IMR-90 (cell line): ENCODE results near the gene HOXA13. TPM values are rescaled to one million over a fixed set of nuclear protein-coding genes. Genes with fewer than 3 reads are reported as not detected.

ENCODE experiments used
- ATAC-seq: fragments of 200-7000 bp; cut with Tn5 transposase; 2 replicates; pipeline ENCODE4 v1.9.1; 2020; ENCODE audit warnings: low read depth, mild to moderate bottlenecking, moderate library complexity
- BruUV-seq: library from RNA; stranded (reverse); fragments of 400-500 nt; replicated peaks from 2 replicates; lab custom pipeline; 2021; lab: Mats Ljungman, UMichigan
- CTCF ChIA-PET: fragments of 300-600 bp; formaldehyde crosslinking; extraction: SDS; loops from one replicate; lab custom pipeline; 2021; ENCODE audit warnings: antibody characterized with exemption; lab: Yijun Ruan, JAX
- POLR2A ChIA-PET: fragments of 300-600 bp; sonication (Branson Sonifier 250); formaldehyde crosslinking; loops from one replicate; lab custom pipeline; 2022; ENCODE audit warnings: antibody characterized with exemption; ENCODE audit not compliant: unreplicated experiment; lab: Charles Lee
- DNase-seq: peaks from one replicate; pipeline ENCODE4 v3.0.0; 2013
- H2AFZ ChIP-seq: replicated peaks from 2 replicates; pipeline ENCODE3; 2013; ENCODE audit warnings: low read length, mild to moderate bottlenecking; ENCODE audit not compliant: poor library complexity
- H2AK5ac ChIP-seq: 2 replicates; pipeline ENCODE4 v1.6.1; 2013; ENCODE audit warnings: low read depth, low read length, inconsistent platforms
- H2AK9ac ChIP-seq: replicated peaks from 2 replicates; pipeline ENCODE3; 2013; ENCODE audit warnings: mild to moderate bottlenecking, low read depth, low read length, moderate library complexity; ENCODE audit not compliant: poor library complexity
- H2BK120ac ChIP-seq: 2 replicates; pipeline ENCODE4 v1.6.1; 2013; ENCODE audit warnings: low read depth, low read length, inconsistent platforms
- H2BK15ac ChIP-seq: 3 replicates; pipeline ENCODE4 v1.6.1; 2013; ENCODE audit warnings: low read depth, low read length, inconsistent platforms
- H2BK20ac ChIP-seq: 2 replicates; pipeline ENCODE4 v1.6.1; 2013; ENCODE audit warnings: low read depth, mild to moderate bottlenecking, inconsistent platforms, low read length, moderate library complexity
- H2BK5ac ChIP-seq: 2 replicates; pipeline ENCODE4 v1.6.1; 2013; ENCODE audit warnings: mild to moderate bottlenecking, low read depth, low read length, inconsistent platforms; ENCODE audit not compliant: poor library complexity, severe bottlenecking
- H3K14ac ChIP-seq: replicated peaks from 2 replicates; pipeline ENCODE4 v1.6.1; 2013; ENCODE audit warnings: low read depth, low read length, inconsistent platforms
- H3K18ac ChIP-seq: 2 replicates; pipeline ENCODE4 v1.6.1; 2013; ENCODE audit warnings: low read depth, low read length, control low read depth
- H3K23ac ChIP-seq: 2 replicates; pipeline ENCODE4 v1.6.1; 2013; ENCODE audit warnings: low read depth, low read length, inconsistent platforms
- H3K27ac ChIP-seq: 2 replicates; pipeline ENCODE4 v1.5.1; 2013; ENCODE audit warnings: mild to moderate bottlenecking, control low read depth, low read length; ENCODE audit not compliant: insufficient read depth
- H3K27me3 ChIP-seq: 2 replicates; pipeline ENCODE4 v1.6.1; 2013; ENCODE audit warnings: low read length; ENCODE audit not compliant: control insufficient read depth, insufficient read depth
- H3K36me3 ChIP-seq: 2 replicates; pipeline ENCODE4 v1.6.1; 2013; ENCODE audit warnings: low read length, mixed read lengths; ENCODE audit not compliant: control insufficient read depth, insufficient read depth
- H3K4ac ChIP-seq: 2 replicates; pipeline ENCODE4 v1.6.1; 2013; ENCODE audit warnings: low read depth, low read length, inconsistent platforms
- H3K4me1 ChIP-seq: 2 replicates; pipeline ENCODE4 v1.6.1; 2013; ENCODE audit warnings: low read length, mixed read lengths; ENCODE audit not compliant: control insufficient read depth, insufficient read depth
- H3K4me2 ChIP-seq: 2 replicates; pipeline ENCODE4 v1.6.1; 2013; ENCODE audit warnings: low read depth, mild to moderate bottlenecking, control low read depth, low read length, moderate library complexity
- H3K4me3 ChIP-seq: 2 replicates; pipeline ENCODE4 v1.5.1; 2013; ENCODE audit warnings: low read depth, mild to moderate bottlenecking, control low read depth, low read length, moderate library complexity; ENCODE audit not compliant: insufficient read depth
- H3K56ac ChIP-seq: 2 replicates; pipeline ENCODE4 v1.6.1; 2013; ENCODE audit warnings: low read length, inconsistent platforms; ENCODE audit not compliant: insufficient read depth; ENCODE audit errors: extremely low read depth
- H3K79me1 ChIP-seq, 2 experiments: 2 replicates each; pipeline ENCODE4 v1.6.1; 2013; ENCODE audit warnings: low read length in 2 of 2, inconsistent platforms in 1 of 2, low read depth in 1 of 2
- H3K9ac ChIP-seq: 2 replicates; pipeline ENCODE4 v1.6.1; 2013; ENCODE audit warnings: low read depth, low read length, control low read depth
- H3K9me1 ChIP-seq: 2 replicates; pipeline ENCODE4 v1.6.1; 2013; ENCODE audit warnings: low read length, inconsistent platforms; ENCODE audit not compliant: insufficient read depth
- H3K9me3 ChIP-seq: 2 replicates; pipeline ENCODE4 v1.6.1; 2013; ENCODE audit warnings: low read length; ENCODE audit not compliant: control insufficient read depth, insufficient read depth
- H4K20me1 ChIP-seq: 2 replicates; pipeline ENCODE4 v1.6.1; 2013; ENCODE audit warnings: low read length, inconsistent platforms; ENCODE audit not compliant: insufficient read depth
- H4K5ac ChIP-seq: 2 replicates; pipeline ENCODE4 v1.6.1; 2013; ENCODE audit warnings: mild to moderate bottlenecking, low read depth, low read length, control low read depth
- H4K8ac ChIP-seq, 2 experiments: 2 replicates each; pipeline ENCODE4 v1.6.1; 2013; ENCODE audit warnings: low read depth in 2 of 2, low read length in 2 of 2, control low read depth in 1 of 2, inconsistent platforms in 1 of 2
- H4K91ac ChIP-seq: 2 replicates; pipeline ENCODE4 v1.6.1; 2013; ENCODE audit warnings: low read depth, low read length, inconsistent platforms; ENCODE audit not compliant: insufficient read depth
- BHLHE40 ChIP-seq: fragments of 150-350 bp; IDR thresholded peaks from 2 replicates; pipeline ENCODE4 v1.6.1; 2016; ENCODE audit warnings: mild to moderate bottlenecking, low read depth, low read length
- CEBPB ChIP-seq: IDR thresholded peaks from 2 replicates; pipeline ENCODE4 v1.6.1; 2012; ENCODE audit warnings: low read depth, low read length, improper control_type of control experiment
- CHD1 ChIP-seq: IDR thresholded peaks from 2 replicates; pipeline ENCODE4 v1.6.1; 2012; ENCODE audit warnings: low read depth, low read length, improper control_type of control experiment
- CTCF ChIP-seq: conservative IDR thresholded peaks from 2 replicates; pipeline ENCODE4 v1.5.1; 2012; ENCODE audit warnings: mild to moderate bottlenecking, low read depth, low read length, improper control_type of control experiment
- ELK1 ChIP-seq: fragments of 150-350 bp; IDR thresholded peaks from 2 replicates; pipeline ENCODE4 v1.6.1; 2016; ENCODE audit warnings: low read depth, mild to moderate bottlenecking, low read length, moderate library complexity, borderline replicate concordance
- FOS ChIP-seq: fragments of 150-350 bp; IDR thresholded peaks from 2 replicates; pipeline ENCODE4 v1.6.1; 2016; ENCODE audit warnings: low read depth, low read length
- MAFK ChIP-seq: IDR thresholded peaks from 2 replicates; pipeline ENCODE4 v1.6.1; 2012; ENCODE audit warnings: low read depth, low read length, improper control_type of control experiment
- MAZ ChIP-seq: IDR thresholded peaks from 2 replicates; pipeline ENCODE4 v1.6.1; 2012; ENCODE audit warnings: low read depth, mild to moderate bottlenecking, low read length, improper control_type of control experiment, moderate library complexity, borderline replicate concordance
- MXI1 ChIP-seq: IDR thresholded peaks from 2 replicates; pipeline ENCODE4 v1.6.1; 2012; ENCODE audit warnings: low read depth, mild to moderate bottlenecking, low read length, moderate library complexity, borderline replicate concordance
- NFE2L2 ChIP-seq: fragments of 150-350 bp; IDR thresholded peaks from 2 replicates; pipeline ENCODE4 v1.6.1; 2016; ENCODE audit warnings: low read depth, mild to moderate bottlenecking, low read length
- POLR2A ChIP-seq: IDR thresholded peaks from 2 replicates; pipeline ENCODE4 v1.6.1; 2012; ENCODE audit warnings: mild to moderate bottlenecking, low read depth, low read length
- RAD21 ChIP-seq: IDR thresholded peaks from 2 replicates; pipeline ENCODE4 v1.6.1; 2012; ENCODE audit warnings: low read length, improper control_type of control experiment
- RCOR1 ChIP-seq: IDR thresholded peaks from 2 replicates; pipeline ENCODE4 v1.6.1; 2012; ENCODE audit warnings: mild to moderate bottlenecking, low read length, improper control_type of control experiment; ENCODE audit not compliant: insufficient replicate concordance
- RFX5 ChIP-seq: IDR thresholded peaks from 2 replicates; pipeline ENCODE4 v1.8.0; 2012; ENCODE audit warnings: low read depth, mild to moderate bottlenecking, low read length, moderate library complexity
- SMC3 ChIP-seq: fragments of 150-350 bp; IDR thresholded peaks from 2 replicates; pipeline ENCODE4 v1.6.1; 2016; ENCODE audit warnings: low read depth, mild to moderate bottlenecking, antibody characterized with exemption, low read length, moderate library complexity
- USF2 ChIP-seq: fragments of 150-350 bp; IDR thresholded peaks from 2 replicates; pipeline ENCODE4 v1.6.1; 2017; ENCODE audit warnings: mild to moderate bottlenecking, antibody characterized with exemption, low read length, low read depth
- WGBS, 2 experiments: methylation state at CpG; one replicate each; pipeline versions ENCODE4 v1.1.5 to v1.1.7; 2013; ENCODE audit warnings: missing lambda C conversion rate in 2 of 2; ENCODE audit not compliant: insufficient read length in 1 of 2; ENCODE audit errors: extremely low coverage in 2 of 2; 5-methylcytosine and 5-hydroxymethylcytosine counted together
- dilution Hi-C: fragments of 300-500 bp; cut with HindIII; formaldehyde crosslinking; loops from one replicate; pipeline ENCODE4 v1.14.3; 2018; ENCODE audit warnings: low sequenced_read_pairs; ENCODE audit not compliant: unreplicated experiment
- in situ Hi-C: fragments of 300-500 bp; cut with MboI; formaldehyde crosslinking; loops from 3 replicates; pipeline ENCODE4 v1.14.3; 2019; ENCODE audit warnings: low sequenced_read_pairs, inconsistent platforms, mixed read lengths
- intact Hi-C: fragments of 100-400 bp; cut with micrococcal nuclease; formaldehyde crosslinking; loops from 2 replicates; pipeline ENCODE4 v1.10.0; 2022
- polyA plus RNA-seq, 3 experiments: library from polyadenylated mRNA; depleted of rRNA; stranded (reverse); fragments of >200 nt; gene quantifications; 2 replicates each; pipeline ENCODE4 v1.2.3, GENCODE V29; 2012; ENCODE audit warnings: low replicate concordance in 1 of 3
- total RNA-seq: library from RNA; depleted of rRNA; stranded (reverse); fragments of >200 nt; gene quantifications from 2 replicates; pipeline ENCODE4 v1.2.3, GENCODE V29; 2012

HOXA13 gene
- total and polyA plus RNA-seq, 2 of the 4 experiments (the other 2 are of a cell fraction) = not detected

GRCh38 chr7:27209933-27210440 is 10.1 kb upstream of the HOXA13 start:
- Histone ChIP-seq H3K56ac (no peak overlapping the region), H3K4me2 (no peak overlapping the region), H2AK9ac (no peak overlapping the region), H3K4me3 (no peak overlapping the region), H3K9me3 (peaks cover 5% of the 10 kb centered on the region; the same call in 1 of the 2 replicates), H3K4me1 (peaks cover 1% of the 10 kb centered on the region; the same call in 1 of the 2 replicates), H4K91ac (no peak overlapping the region), H2BK5ac (no peak overlapping the region), H2AK5ac (no peak overlapping the region), H4K8ac (no peak overlapping the region), H3K4ac (no peak overlapping the region), H3K79me1 (no peaks in the 10 kb centered on the region), H3K23ac (no peak overlapping the region), H3K14ac (no peak overlapping the region), H4K5ac (no peak overlapping the region), H3K18ac (no peak overlapping the region), H4K20me1 (peaks cover 8% of the 10 kb centered on the region; the same call in 1 of the 2 replicates), H3K9me1 (no peaks in the 10 kb centered on the region), H2BK15ac (no peak overlapping the region), H3K27me3 (peaks cover 95% of the 10 kb centered on the region), H3K27ac (no peak overlapping the region), H2BK20ac (no peak overlapping the region), H2AFZ (no peak overlapping the region), H3K9ac (no peak overlapping the region), H2BK120ac (no peak overlapping the region), H3K36me3 (no peaks in the 10 kb centered on the region)
- WGBS, 2 experiments = 26% methylated on average over 4 of the region's 11 CpGs; no CpG with 5 or more reads in 1 of the 2 experiments
- CTCF ChIA-PET = interaction anchor here (0.6 to 0.8 kb wide), 3 partner anchors 407 to 695 kb away, joined by 3 read pairs; no protein-coding TSS in a partner anchor
- BruUV-seq = no TSS peak
- POLR2A ChIA-PET = no interaction called here
- DNase-seq = no peak
- dilution Hi-C loops (no loop called here), intact Hi-C loops (loop anchor here (1.0 to 5.0 kb wide), 4 partner anchors 366 to 812 kb away; partner anchors contain the start of gene HIBADH), in situ Hi-C loops (loop anchor here (10.0 kb wide), 1 partner anchor 565 kb away; no protein-coding TSS in a partner anchor)
- ATAC-seq = no peak
- TF ChIP-seq ELK1 (no peak), CEBPB (no peak), POLR2A (no peak), CHD1 (no peak), MXI1 (no peak), USF2 (no peak), RAD21 (no peak), RFX5 (no peak), NFE2L2 (no peak), BHLHE40 (no peak), MAZ (no peak), SMC3 (no peak), RCOR1 (no peak), FOS (no peak), CTCF (no peak), MAFK (no peak)
